CD4-positive, alpha-beta memory T cell (primary cell): ENCODE data around the gene SLC38A9. TPM values are rescaled to one million over a fixed set of nuclear protein-coding genes. Genes with fewer than 3 reads are reported as not detected.
"Not testable (repeated sequence)": the region's sequence is repeated elsewhere in the genome, so short reads cannot be mapped to it uniquely, and the experiment has no call there.

Source experiments
- CTCF ChIA-PET: fragments of 350-600 bp; sonication (Branson Sonifier 250); formaldehyde crosslinking; loops from one replicate; lab custom pipeline; 2021; ENCODE audit warnings: inconsistent platforms; ENCODE audit not compliant: partially characterized antibody; lab: Charles Lee
- POLR2A ChIA-PET: fragments of 350-600 bp; sonication (Branson Sonifier 250); formaldehyde crosslinking; loops from one replicate; lab custom pipeline; 2021; ENCODE audit not compliant: partially characterized antibody; lab: Charles Lee
- DNase-seq, 5 donors: peaks; one replicate each; pipeline versions ENCODE4 v3.0.0 to v3.0.0-alpha.2; 2020 to 2022; ENCODE audit warnings: mixed read lengths in 1 of 5
- H3K27ac ChIP-seq: one replicate; pipeline ENCODE4 v1.7.0; 2013; ENCODE audit warnings: low read depth, low read length
- H3K27me3 ChIP-seq: 2 replicates; pipeline ENCODE4 v1.7.0; 2013; ENCODE audit warnings: mild to moderate bottlenecking, low read length, moderate library complexity; ENCODE audit not compliant: insufficient read depth
- H3K36me3 ChIP-seq: 2 replicates; pipeline ENCODE4 v1.7.0; 2013; ENCODE audit warnings: mild to moderate bottlenecking, low read length, moderate library complexity; ENCODE audit not compliant: insufficient read depth
- H3K4me1 ChIP-seq: 2 replicates; pipeline ENCODE4 v1.7.0; 2013; ENCODE audit warnings: mild to moderate bottlenecking, low read length, moderate library complexity; ENCODE audit not compliant: insufficient read depth
- H3K4me3 ChIP-seq, 2 donors: one replicate each; pipeline ENCODE4 v1.7.0; 2013; ENCODE audit warnings: low read length in 2 of 2, mild to moderate bottlenecking in 1 of 2
- H3K9me3 ChIP-seq, 2 donors: one replicate each; pipeline ENCODE4 v1.7.0; 2013; ENCODE audit warnings: low read length in 2 of 2, control low read depth in 1 of 2; ENCODE audit not compliant: control insufficient read depth in 1 of 2
- H3K27ac Mint-ChIP-seq, 7 donors: one replicate each; pipeline ENCODE4 v1.8.0; 2020 to 2021; ENCODE audit warnings: mixed read lengths in 7 of 7, mild to moderate bottlenecking in 6 of 7, inconsistent platforms in 3 of 7, moderate library complexity in 3 of 7
- H3K27me3 Mint-ChIP-seq, 2 donors: one replicate each; pipeline ENCODE4 v1.8.0; 2020 to 2021; ENCODE audit warnings: mixed read lengths in 2 of 2
- H3K36me3 Mint-ChIP-seq, 2 donors: one replicate each; pipeline ENCODE4 v1.8.0; 2020 to 2021; ENCODE audit warnings: mixed read lengths in 2 of 2, inconsistent platforms in 1 of 2, mild to moderate bottlenecking in 1 of 2
- H3K4me1 Mint-ChIP-seq, 4 donors: one replicate each; pipeline ENCODE4 v1.8.0; 2020 to 2021; ENCODE audit warnings: mixed read lengths in 4 of 4, mild to moderate bottlenecking in 1 of 4
- H3K4me3 Mint-ChIP-seq, 8 donors: one replicate each; pipeline ENCODE4 v1.8.0; 2020 to 2021; ENCODE audit warnings: mixed read lengths in 8 of 8, mild to moderate bottlenecking in 7 of 8, moderate library complexity in 6 of 8, inconsistent platforms in 3 of 8
- H3K9me3 Mint-ChIP-seq, 8 donors: one replicate each; pipeline ENCODE4 v1.8.0; 2020 to 2021; ENCODE audit warnings: mixed read lengths in 8 of 8, mild to moderate bottlenecking in 5 of 8, inconsistent platforms in 3 of 8, moderate library complexity in 1 of 8
- intact Hi-C: fragments of 100-400 bp; cut with micrococcal nuclease; formaldehyde crosslinking; loops from one replicate; pipeline ENCODE4 v1.15.1; 2023
- polyA plus RNA-seq, 2 donors: library from polyadenylated mRNA; unstranded; fragments of 300-500 nt; fragmentation: Illumina TruSeq; gene quantifications; one replicate each; pipeline ENCODE4 v1.2.3, GENCODE V29; 2021
- total RNA-seq, 2 experiments: library from RNA; stranded (reverse); gene quantifications; one replicate each; pipeline ENCODE4 v1.2.3, GENCODE V29; 2021

Gene SLC38A9
- total and polyA plus RNA-seq, 4 experiments from 2014 or later: 7.0 to 28.2 (median 22.0) TPM

- Histone ChIP-seq H3K4me1 (no peaks in the 10 kb centered on the region), H3K9me3 (no peaks in the 10 kb centered on the region), H3K36me3 (no peaks in the 10 kb centered on the region), H3K4me3 (no peak overlapping the region), H3K27ac (no peak overlapping the region), H3K27me3 (no peaks in the 10 kb centered on the region)
- Mint-ChIP-seq H3K27ac (no peak overlapping the region), H3K4me3 (no peak overlapping the region), H3K36me3 (peaks cover under 1 to 2% of the 10 kb centered on the region in 2 donors), H3K9me3 (no peaks in the 10 kb centered on the region), H3K4me1 (no peaks in the 10 kb centered on the region), H3K27me3 (no peaks in the 10 kb centered on the region)
- POLR2A ChIA-PET: no interaction called here
- intact Hi-C loops: no loop called here
- DNase-seq: no peak
- CTCF ChIA-PET: no interaction called here
Observed at GRCh38 chr5:55620009-55620765, 91.9 kb downstream of the SLC38A9 start.

GRCh38 chr5:55618318-55618717 lies 93.8 kb downstream of the SLC38A9 start:
- Mint-ChIP-seq H3K4me3 (no peak overlapping the region), H3K9me3 (no peaks in the 10 kb centered on the region), H3K4me1 (no peaks in the 10 kb centered on the region), H3K36me3 (peaks cover 0 to 1% of the 10 kb centered on the region in 2 donors), H3K27me3 (no peaks in the 10 kb centered on the region), H3K27ac (no peak overlapping the region)
- H3K9me3 ChIP-seq: no peaks in the 10 kb centered on the region
- intact Hi-C loops: no loop called here
- H3K27ac ChIP-seq: no peak overlapping the region
- DNase-seq: no peak
- POLR2A ChIA-PET: no interaction called here
- no peaks in the 10 kb centered on the region for H3K36me3 ChIP-seq
- no peaks in the 10 kb centered on the region for H3K27me3 ChIP-seq
- no peaks in the 10 kb centered on the region for H3K4me1 ChIP-seq
- CTCF ChIA-PET: no interaction called here
- H3K4me3 ChIP-seq: no peak overlapping the region

- POLR2A ChIA-PET: no interaction called here
- H3K4me1 ChIP-seq: no peaks in the 10 kb centered on the region
- Mint-ChIP-seq H3K4me3 (no peak overlapping the region), H3K27ac (no peak overlapping the region), H3K27me3 (peaks cover 0 to 1% of the 10 kb centered on the region in 2 donors), H3K9me3 (no peaks in the 10 kb centered on the region), H3K36me3 (no peaks in the 10 kb centered on the region), H3K4me1 (no peaks in the 10 kb centered on the region)
- CTCF ChIA-PET: no interaction called here
- no peak overlapping the region for H3K4me3 ChIP-seq
- no peak overlapping the region for H3K27ac ChIP-seq
- H3K9me3 ChIP-seq: no peaks in the 10 kb centered on the region
- DNase-seq: no peak
- no peaks in the 10 kb centered on the region for H3K36me3 ChIP-seq
- intact Hi-C loops: no loop called here
- H3K27me3 ChIP-seq: no peaks in the 10 kb centered on the region
Observed at GRCh38 chr5:55613112-55613868, 98.8 kb downstream of the SLC38A9 start.

- Mint-ChIP-seq H3K9me3 (no peaks in the 10 kb centered on the region), H3K4me3 (no peak overlapping the region), H3K27ac (no peak overlapping the region), H3K36me3 (no peaks in the 10 kb centered on the region), H3K4me1 (no peaks in the 10 kb centered on the region), H3K27me3 (peaks cover 0 to 3% of the 10 kb centered on the region in 2 donors)
- no peak overlapping the region for H3K27ac ChIP-seq
- H3K9me3 ChIP-seq: no peaks in the 10 kb centered on the region
- no peak for DNase-seq
- no peaks in the 10 kb centered on the region for H3K4me1 ChIP-seq
- CTCF ChIA-PET: no interaction called here
- H3K36me3 ChIP-seq: no peaks in the 10 kb centered on the region
- H3K4me3 ChIP-seq: no peak overlapping the region
- intact Hi-C loops: no loop called here
- H3K27me3 ChIP-seq: no peaks in the 10 kb centered on the region
- POLR2A ChIA-PET: no interaction called here
Observed at GRCh38 chr5:55610542-55610941, 101.6 kb downstream of the SLC38A9 start.

- H3K4me1 Mint-ChIP-seq: no peaks in the 10 kb centered on the region
- H3K4me3 ChIP-seq: no peak overlapping the region
- H3K36me3 ChIP-seq: no peaks in the 10 kb centered on the region
- no peak overlapping the region for H3K4me3 Mint-ChIP-seq
- no peak overlapping the region for H3K27ac ChIP-seq
- DNase-seq: no peak
- no peak overlapping the region for H3K27ac Mint-ChIP-seq
- no peaks in the 10 kb centered on the region for H3K27me3 ChIP-seq
- POLR2A ChIA-PET: no interaction called here
- intact Hi-C loops: no loop called here
- no peaks in the 10 kb centered on the region for H3K36me3 Mint-ChIP-seq
- no peaks in the 10 kb centered on the region for H3K4me1 ChIP-seq
- no peaks in the 10 kb centered on the region for H3K9me3 ChIP-seq
- CTCF ChIA-PET: no interaction called here
- peaks cover 0 to 3% of the 10 kb centered on the region in 2 donors for H3K27me3 Mint-ChIP-seq
- no peaks in the 10 kb centered on the region for H3K9me3 Mint-ChIP-seq
Observed at GRCh38 chr5:55609413-55609812, 102.7 kb downstream of the SLC38A9 start.

- ChIA-PET POLR2A (no interaction called here), CTCF (no interaction called here)
- H3K4me1 ChIP-seq: no peaks in the 10 kb centered on the region
- H3K27ac Mint-ChIP-seq: no peak overlapping the region
- H3K9me3 Mint-ChIP-seq: no peaks in the 10 kb centered on the region
- peaks cover 0 to 1% (median 0%) of the 10 kb centered on the region in 4 donors for H3K4me1 Mint-ChIP-seq
- no peaks in the 10 kb centered on the region for H3K27me3 ChIP-seq
- no peak for DNase-seq
- no peak overlapping the region for H3K4me3 ChIP-seq
- no peaks in the 10 kb centered on the region for H3K36me3 ChIP-seq
- H3K27me3 Mint-ChIP-seq: peaks cover 0 to 3% of the 10 kb centered on the region in 2 donors
- H3K9me3 ChIP-seq: no peaks in the 10 kb centered on the region
- intact Hi-C loops: no loop called here
- H3K36me3 Mint-ChIP-seq: no peaks in the 10 kb centered on the region
- H3K27ac ChIP-seq: no peak overlapping the region
- H3K4me3 Mint-ChIP-seq: no peak overlapping the region
Observed at GRCh38 chr5:55608595-55609349, 103.4 kb downstream of the SLC38A9 start.

GRCh38 chr5:55607309-55607708 lies 104.8 kb downstream of the SLC38A9 start:
- intact Hi-C loops, H3K36me3 Mint-ChIP-seq, DNase-seq, H3K27ac ChIP-seq, H3K27ac Mint-ChIP-seq, CTCF ChIA-PET, H3K27me3 ChIP-seq, H3K9me3 ChIP-seq, H3K4me3 Mint-ChIP-seq, POLR2A ChIA-PET, H3K36me3 ChIP-seq, H3K4me3 ChIP-seq, H3K4me1 ChIP-seq, H3K4me1 Mint-ChIP-seq, H3K27me3 Mint-ChIP-seq, H3K9me3 Mint-ChIP-seq: not testable (repeated sequence)
